K562 (cell line): ENCODE data around the gene ARSD. TPM values are rescaled to one million over a fixed set of nuclear protein-coding genes. Genes with fewer than 3 reads are reported as not detected.

ENCODE experiments used
- RHOXF2B ChIP-seq: fragments of 250-450 bp; sonication (Bioruptor Pico); conservative IDR thresholded peaks from 2 replicates; pipeline ENCODE4 v1.5.1; 2021
- ZNF778 ChIP-seq: fragments of 450-650 bp; formaldehyde crosslinking; IDR thresholded peaks from 2 replicates; pipeline ENCODE4 v1.4.0; 2020; ENCODE audit warnings: mild to moderate bottlenecking, moderate library complexity
- polyA plus RNA-seq, 8 experiments: library from polyadenylated mRNA; depleted of rRNA in 4 of 8; stranded (reverse) in 5 of 8; unstranded in 3 of 8; fragments of >200 nt; fragmentation: Nextera tagmentation in 2 of 8; fragmentation: Illumina TruSeq in 1 of 8; extraction: Ambion mirVana in 2 of 8; extraction: Trizol in 1 of 8; gene quantifications; 2 replicates each; pipeline versions ENCODE4 v1.2.1 to v1.2.3, GENCODE V29; 2011 to 2014; ENCODE audit warnings: inconsistent platforms in 1 of 8, missing spikeins in 1 of 8
- total RNA-seq, 7 experiments: library from RNA; depleted of rRNA in 6 of 7; stranded (reverse); fragments of >200 nt in 6 of 7; fragmentation: Illumina TruSeq in 2 of 7; extraction: Trizol in 2 of 7; gene quantifications; 2 replicates each; pipeline versions ENCODE4 v1.2.1 to v1.2.3, GENCODE V29; 2011 to 2021; ENCODE audit warnings: low replicate concordance in 1 of 7
- TF ChIP-seq, protein P1 (sequence below), 2 experiments: fragments of 450-650 bp in 1 of 2; sonication (generic) in 1 of 2; formaldehyde crosslinking in 1 of 2; IDR thresholded peaks in 1 of 2; conservative IDR thresholded peaks in 1 of 2; 2 replicates each; pipeline versions ENCODE4 v1.6.1 to v1.8.1; 2016 to 2023; ENCODE audit warnings: mild to moderate bottlenecking in 2 of 2, moderate library complexity in 2 of 2, inconsistent platforms in 1 of 2, missing genetic modification reagents in 1 of 2
- TF ChIP-seq, protein P2 (sequence below), 3 experiments: fragments of 200-800 bp in 1 of 3; sonication (Bioruptor generic) in 1 of 3; sonication (generic) in 1 of 3; formaldehyde crosslinking in 1 of 3; IDR thresholded peaks; 2 replicates each; pipeline versions ENCODE4 v1.6.1 to v1.8.0; 2016 to 2022; ENCODE audit warnings: mild to moderate bottlenecking in 2 of 3, missing compliant biosample characterization in 2 of 3, missing genetic modification characterization in 2 of 3, missing genetic modification reagents in 1 of 3
- TF ChIP-seq, protein P3 (sequence below), 2 experiments: IDR thresholded peaks in 1 of 2; conservative IDR thresholded peaks in 1 of 2; 2 replicates each; pipeline ENCODE4 v1.6.1; 2016; ENCODE audit warnings: low read depth in 2 of 2, mild to moderate bottlenecking in 1 of 2, missing compliant biosample characterization in 1 of 2, missing genetic modification characterization in 1 of 2, moderate library complexity in 1 of 2
- TF ChIP-seq, protein P4 (sequence below): fragments of 450-650 bp; formaldehyde crosslinking; IDR thresholded peaks from 2 replicates; pipeline ENCODE4 v1.4.0; 2022; ENCODE audit warnings: mild to moderate bottlenecking, moderate library complexity
- TF ChIP-seq, protein P5 (sequence below): fragments of 450-650 bp; IDR thresholded peaks from 2 replicates; pipeline ENCODE4 v1.6.1; 2018; ENCODE audit not compliant: partially characterized antibody

Gene ARSD
- total and polyA plus RNA-seq, 9 of the 15 experiments (the other 6 are each of a cell fraction or from before 2014, with no cell fraction given): 0.05 to 0.23 (median 0.09) TPM; not detected in 1

DNA sequence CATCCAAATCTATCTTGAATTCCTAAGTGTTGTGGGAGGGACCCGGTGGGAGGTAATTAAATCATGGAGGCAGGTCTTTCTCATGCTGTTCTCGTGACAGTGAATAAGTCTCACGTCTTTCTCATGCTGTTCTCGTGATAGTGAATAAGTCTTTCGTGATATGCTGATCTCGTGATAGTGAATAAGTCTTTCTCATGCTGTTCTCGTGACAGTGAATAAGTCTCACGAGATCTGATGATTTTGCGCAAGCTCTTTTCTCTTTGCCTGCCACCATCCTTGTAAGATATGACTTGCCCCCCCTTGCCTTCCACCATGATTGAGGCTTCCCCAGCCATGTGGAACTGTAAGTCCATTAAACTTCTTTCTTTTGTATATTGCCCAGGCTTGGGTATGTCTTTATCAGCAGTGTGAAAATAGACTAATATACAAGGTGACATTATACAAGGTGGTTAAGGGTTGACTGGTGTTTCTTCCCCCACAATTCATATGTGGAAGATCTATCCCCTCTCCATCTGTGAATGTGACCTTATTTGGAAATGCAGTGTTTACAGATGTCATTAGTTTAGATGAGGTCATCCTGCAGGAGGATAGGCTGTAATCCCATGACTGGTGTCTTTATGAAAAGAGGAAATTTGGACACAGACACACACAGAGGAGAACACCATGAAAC lies 27.6 kb downstream of the ARSD start (continued):
- TF ChIP-seq, protein P1, sequence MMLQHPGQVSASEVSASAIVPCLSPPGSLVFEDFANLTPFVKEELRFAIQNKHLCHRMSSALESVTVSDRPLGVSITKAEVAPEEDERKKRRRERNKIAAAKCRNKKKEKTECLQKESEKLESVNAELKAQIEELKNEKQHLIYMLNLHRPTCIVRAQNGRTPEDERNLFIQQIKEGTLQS (IDR thresholded peaks at IDR 0.05): peak; percentile 85
- TF ChIP-seq, protein P1 (CRISPR knock-in tag; conservative IDR thresholded peaks at IDR 0.05): no peak
- TF ChIP-seq, protein P2, sequence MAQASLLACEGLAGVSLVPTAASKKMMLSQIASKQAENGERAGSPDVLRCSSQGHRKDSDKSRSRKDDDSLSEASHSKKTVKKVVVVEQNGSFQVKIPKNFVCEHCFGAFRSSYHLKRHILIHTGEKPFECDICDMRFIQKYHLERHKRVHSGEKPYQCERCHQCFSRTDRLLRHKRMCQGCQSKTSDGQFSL (CRISPR knock-in tag; IDR thresholded peaks at IDR 0.05): no peak
- TF ChIP-seq, protein P2 (tag; IDR thresholded peaks at IDR 0.05): no peak
- TF ChIP-seq ZNF778 (CRISPR knock-in tag): no peak
- TF ChIP-seq, protein P3, sequence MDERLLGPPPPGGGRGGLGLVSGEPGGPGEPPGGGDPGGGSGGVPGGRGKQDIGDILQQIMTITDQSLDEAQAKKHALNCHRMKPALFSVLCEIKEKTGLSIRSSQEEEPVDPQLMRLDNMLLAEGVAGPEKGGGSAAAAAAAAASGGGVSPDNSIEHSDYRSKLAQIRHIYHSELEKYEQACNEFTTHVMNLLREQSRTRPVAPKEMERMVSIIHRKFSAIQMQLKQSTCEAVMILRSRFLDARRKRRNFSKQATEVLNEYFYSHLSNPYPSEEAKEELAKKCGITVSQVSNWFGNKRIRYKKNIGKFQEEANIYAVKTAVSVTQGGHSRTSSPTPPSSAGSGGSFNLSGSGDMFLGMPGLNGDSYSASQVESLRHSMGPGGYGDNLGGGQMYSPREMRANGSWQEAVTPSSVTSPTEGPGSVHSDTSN (CRISPR knock-in tag; IDR thresholded peaks at IDR 0.05; ENCODE audit: low read depth): no peak
- TF ChIP-seq, protein P3 (tag; conservative IDR thresholded peaks at IDR 0.05; ENCODE audit: low read depth): no peak
- TF ChIP-seq, protein P4, sequence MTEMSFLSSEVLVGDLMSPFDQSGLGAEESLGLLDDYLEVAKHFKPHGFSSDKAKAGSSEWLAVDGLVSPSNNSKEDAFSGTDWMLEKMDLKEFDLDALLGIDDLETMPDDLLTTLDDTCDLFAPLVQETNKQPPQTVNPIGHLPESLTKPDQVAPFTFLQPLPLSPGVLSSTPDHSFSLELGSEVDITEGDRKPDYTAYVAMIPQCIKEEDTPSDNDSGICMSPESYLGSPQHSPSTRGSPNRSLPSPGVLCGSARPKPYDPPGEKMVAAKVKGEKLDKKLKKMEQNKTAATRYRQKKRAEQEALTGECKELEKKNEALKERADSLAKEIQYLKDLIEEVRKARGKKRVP (CRISPR knock-in tag): no peak
- no peak for TF ChIP-seq RHOXF2B (CRISPR knock-in tag)
- TF ChIP-seq, protein P5, sequence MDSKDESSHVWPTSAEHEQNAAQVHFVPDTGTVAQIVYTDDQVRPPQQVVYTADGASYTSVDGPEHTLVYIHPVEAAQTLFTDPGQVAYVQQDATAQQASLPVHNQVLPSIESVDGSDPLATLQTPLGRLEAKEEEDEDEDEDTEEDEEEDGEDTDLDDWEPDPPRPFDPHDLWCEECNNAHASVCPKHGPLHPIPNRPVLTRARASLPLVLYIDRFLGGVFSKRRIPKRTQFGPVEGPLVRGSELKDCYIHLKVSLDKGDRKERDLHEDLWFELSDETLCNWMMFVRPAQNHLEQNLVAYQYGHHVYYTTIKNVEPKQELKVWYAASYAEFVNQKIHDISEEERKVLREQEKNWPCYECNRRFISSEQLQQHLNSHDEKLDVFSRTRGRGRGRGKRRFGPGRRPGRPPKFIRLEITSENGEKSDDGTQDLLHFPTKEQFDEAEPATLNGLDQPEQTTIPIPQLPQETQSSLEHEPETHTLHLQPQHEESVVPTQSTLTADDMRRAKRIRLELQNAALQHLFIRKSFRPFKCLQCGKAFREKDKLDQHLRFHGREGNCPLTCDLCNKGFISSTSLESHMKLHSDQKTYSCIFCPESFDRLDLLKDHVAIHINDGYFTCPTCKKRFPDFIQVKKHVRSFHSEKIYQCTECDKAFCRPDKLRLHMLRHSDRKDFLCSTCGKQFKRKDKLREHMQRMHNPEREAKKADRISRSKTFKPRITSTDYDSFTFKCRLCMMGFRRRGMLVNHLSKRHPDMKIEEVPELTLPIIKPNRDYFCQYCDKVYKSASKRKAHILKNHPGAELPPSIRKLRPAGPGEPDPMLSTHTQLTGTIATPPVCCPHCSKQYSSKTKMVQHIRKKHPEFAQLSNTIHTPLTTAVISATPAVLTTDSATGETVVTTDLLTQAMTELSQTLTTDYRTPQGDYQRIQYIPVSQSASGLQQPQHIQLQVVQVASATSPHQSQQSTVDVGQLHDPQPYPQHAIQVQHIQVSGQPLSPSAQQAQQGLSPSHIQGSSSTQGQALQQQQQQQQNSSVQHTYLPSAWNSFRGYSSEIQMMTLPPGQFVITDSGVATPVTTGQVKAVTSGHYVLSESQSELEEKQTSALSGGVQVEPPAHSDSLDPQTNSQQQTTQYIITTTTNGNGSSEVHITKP: no peak
